GM12865 (cell line): Measurements from ENCODE around the gene MRPL3.

Source experiments
- DNase-seq: peaks from one replicate; pipeline ENCODE4 v3.0.0; 2010; ENCODE audit warnings: low read depth
- H3K4me3 ChIP-seq: 2 replicates; pipeline ENCODE4 v1.5.1; 2011; ENCODE audit warnings: mild to moderate bottlenecking, low read depth, low read length, control low read depth
- CTCF ChIP-seq: IDR thresholded peaks from 2 replicates; pipeline ENCODE4 v1.5.1; 2011; ENCODE audit warnings: low read length, control low read depth, low read depth, inconsistent platforms; ENCODE audit not compliant: insufficient read depth; ENCODE audit errors: missing control alignments

Gene MRPL3

GRCh38 chr3:131544557-131544956, 41.8 kb upstream of the MRPL3 start:
- TF ChIP-seq CTCF, result no peak
- DNase-seq, result no peak
- H3K4me3 ChIP-seq, result no peak overlapping the region

- no peak overlapping the region for H3K4me3 ChIP-seq
- no peak for DNase-seq
- TF ChIP-seq CTCF, result no peak
Measured at GRCh38 chr3:131543714-131544113, 40.9 kb upstream of the MRPL3 start.

GRCh38 chr3:131541288-131541687, 38.5 kb upstream of the MRPL3 start:
- no peak for TF ChIP-seq CTCF
- DNase-seq, result no peak

GRCh38 chr3:131540821-131541220, 38.0 kb upstream of the MRPL3 start:
- no peak for TF ChIP-seq CTCF
- H3K4me3 ChIP-seq, result no peak overlapping the region
- no peak for DNase-seq

More at GRCh38 chr3:131541288-131541687, 38.5 kb upstream of the MRPL3 start:
- no peak overlapping the region for H3K4me3 ChIP-seq

GRCh38 chr3:131540143-131540542, 37.4 kb upstream of the MRPL3 start:
- TF ChIP-seq CTCF, result no peak
- DNase-seq, result no peak
- no peak overlapping the region for H3K4me3 ChIP-seq

- no peak for TF ChIP-seq CTCF
- no peak for DNase-seq
- no peak overlapping the region for H3K4me3 ChIP-seq
Measured at GRCh38 chr3:131538968-131539367, 36.2 kb upstream of the MRPL3 start.

- no peak overlapping the region for H3K4me3 ChIP-seq
- TF ChIP-seq CTCF, result no peak
- no peak for DNase-seq
Measured at GRCh38 chr3:131537531-131537930, 34.8 kb upstream of the MRPL3 start.
